H1 (cell line): ENCODE results near the gene HINT1. TPM values are rescaled to one million over a fixed set of nuclear protein-coding genes. Genes with fewer than 3 reads are reported as not detected.

Source experiments
- CTCF ChIA-PET: fragments of 300-600 bp; sonication (Branson Sonifier 250); formaldehyde crosslinking; loops from one replicate; lab custom pipeline; 2021; ENCODE audit not compliant: partially characterized antibody; lab: Charles Lee
- POLR2A ChIA-PET: fragments of 300-600 bp; sonication (Branson Sonifier 250); formaldehyde crosslinking; loops from one replicate; lab custom pipeline; 2021; ENCODE audit warnings: inconsistent platforms; ENCODE audit not compliant: partially characterized antibody; lab: Charles Lee
- DNase-seq, 2 experiments: peaks; one replicate each; pipeline versions ENCODE4 v3.0.0 to v3.0.0-alpha.2; 2010 to 2022; ENCODE audit warnings: low spot score in 2 of 2, low read depth in 1 of 2, mixed read lengths in 1 of 2
- FAIRE-seq: peaks from 2 replicates; lab custom pipeline; 2011; peaks lifted over from hg19 to GRCh38; lab: Jason Lieb, UNC
- H2AFZ ChIP-seq: 2 replicates; pipeline ENCODE4 v1.8.1; 2012; ENCODE audit warnings: low read length, inconsistent platforms
- H2AK5ac ChIP-seq: 2 replicates; pipeline ENCODE4 v1.6.1; 2013; ENCODE audit warnings: low read depth, low read length
- H2BK120ac ChIP-seq: replicated peaks from 2 replicates; pipeline ENCODE3; 2013; ENCODE audit warnings: low read depth, low read length, inconsistent platforms
- H2BK12ac ChIP-seq: 2 replicates; pipeline ENCODE4 v1.6.1; 2013; ENCODE audit warnings: low read depth, low read length
- H2BK15ac ChIP-seq: 2 replicates; pipeline ENCODE4 v1.6.1; 2013; ENCODE audit warnings: low read length
- H2BK20ac ChIP-seq: 2 replicates; pipeline ENCODE4 v1.6.1; 2013; ENCODE audit warnings: low read length
- H2BK5ac ChIP-seq: 2 replicates; pipeline ENCODE4 v1.6.1; 2013; ENCODE audit warnings: low read depth, low read length
- H3K14ac ChIP-seq: 2 replicates; pipeline ENCODE4 v1.6.1; 2013; ENCODE audit warnings: inconsistent platforms; ENCODE audit not compliant: insufficient read length
- H3K18ac ChIP-seq: 2 replicates; pipeline ENCODE4 v1.6.1; 2013; ENCODE audit warnings: low read length; ENCODE audit errors: extremely low read depth
- H3K23ac ChIP-seq: 2 replicates; pipeline ENCODE4 v1.6.1; 2013; ENCODE audit warnings: inconsistent platforms; ENCODE audit not compliant: insufficient read length
- H3K23me2 ChIP-seq: 2 replicates; pipeline ENCODE4 v1.6.1; 2013; ENCODE audit warnings: low read depth, low read length
- H3K27ac ChIP-seq: 2 replicates; pipeline ENCODE4 v1.6.1; 2011; ENCODE audit warnings: low read depth, low read length, inconsistent platforms
- H3K27me3 ChIP-seq, 4 experiments: replicated peaks in 1 of 4; 1 replicate in 1 of 4; 2 replicates in 3 of 4; pipeline versions ENCODE4 v1.6.1 to v1.8.1; 2011 to 2013; ENCODE audit warnings: low read length in 3 of 4, mild to moderate bottlenecking in 3 of 4, inconsistent platforms in 2 of 4, mixed read lengths in 2 of 4, moderate library complexity in 1 of 4; ENCODE audit not compliant: control insufficient read depth in 3 of 4, insufficient read depth in 3 of 4; ENCODE audit errors: extremely low read depth in 1 of 4
- H3K36me3 ChIP-seq, 4 experiments: 2 replicates each; pipeline versions ENCODE4 v1.6.1 to v1.8.1; 2011 to 2013; ENCODE audit warnings: mild to moderate bottlenecking in 4 of 4, low read length in 3 of 4, moderate library complexity in 2 of 4, control low read depth in 1 of 4, inconsistent platforms in 1 of 4; ENCODE audit not compliant: insufficient read depth in 4 of 4, control insufficient read depth in 2 of 4
- H3K4ac ChIP-seq: replicated peaks from 2 replicates; pipeline ENCODE3; 2013; ENCODE audit warnings: low read length, low read depth, mixed read lengths, inconsistent platforms; ENCODE audit not compliant: insufficient read length
- H3K4me1 ChIP-seq, 4 experiments: replicated peaks in 1 of 4; 1 replicate in 1 of 4; 2 replicates in 3 of 4; pipeline versions ENCODE4 v1.6.1 to v1.8.1; 2011 to 2013; ENCODE audit warnings: low read length in 3 of 4, inconsistent platforms in 2 of 4, mixed read lengths in 1 of 4; ENCODE audit not compliant: insufficient read depth in 4 of 4, control insufficient read depth in 3 of 4
- H3K4me2 ChIP-seq, 2 experiments: 2 replicates each; pipeline versions ENCODE4 v1.6.1 to v1.8.1; 2011 to 2013; ENCODE audit warnings: low read depth in 2 of 2, low read length in 2 of 2, control low read depth in 1 of 2, inconsistent platforms in 1 of 2, mild to moderate bottlenecking in 1 of 2; ENCODE audit not compliant: insufficient read depth in 1 of 2
- H3K4me3 ChIP-seq, 4 experiments: fragments of 200-600, 300-600 bp in 1 of 4; sonication (generic), shearing (Covaris generic), sonication (Bioruptor Twin) in 1 of 4; 2 replicates each; pipeline versions ENCODE4 v1.5.1 to v1.8.1; 2011 to 2016; ENCODE audit warnings: low read length in 4 of 4, low read depth in 3 of 4, control low read depth in 2 of 4, inconsistent platforms in 2 of 4, mild to moderate bottlenecking in 2 of 4, mixed read lengths in 1 of 4, moderate library complexity in 1 of 4; ENCODE audit not compliant: insufficient read depth in 2 of 4; ENCODE audit errors: extremely low read depth in 1 of 4
- H3K56ac ChIP-seq: replicated peaks from 2 replicates; pipeline ENCODE3; 2013; ENCODE audit warnings: low read depth, mild to moderate bottlenecking, mixed read lengths, low read length, inconsistent platforms; ENCODE audit not compliant: insufficient read length
- H3K79me1 ChIP-seq: 2 replicates; pipeline ENCODE4 v1.6.1; 2013; ENCODE audit warnings: low read depth, low read length, control low read depth
- H3K79me2 ChIP-seq, 2 experiments: 2 replicates each; pipeline versions ENCODE4 v1.6.1 to v1.8.1; 2012 to 2013; ENCODE audit warnings: low read length in 2 of 2, mild to moderate bottlenecking in 2 of 2, inconsistent platforms in 1 of 2; ENCODE audit not compliant: insufficient read depth in 2 of 2, control insufficient read depth in 1 of 2
- H3K9ac ChIP-seq, 4 experiments: replicated peaks in 1 of 4; 1 replicate in 1 of 4; 2 replicates in 3 of 4; pipeline versions ENCODE4 v1.6.1 to v1.8.1; 2011 to 2013; ENCODE audit warnings: low read depth in 3 of 4, low read length in 3 of 4, control low read depth in 2 of 4, mild to moderate bottlenecking in 2 of 4, moderate library complexity in 2 of 4, inconsistent platforms in 1 of 4; ENCODE audit errors: extremely low read depth in 1 of 4
- H3K9me3 ChIP-seq, 2 experiments: 2 replicates each; pipeline versions ENCODE4 v1.6.1 to v1.8.1; 2012 to 2013; ENCODE audit warnings: mild to moderate bottlenecking in 2 of 2, moderate library complexity in 2 of 2, control low read depth in 1 of 2, inconsistent platforms in 1 of 2, low read depth in 1 of 2, low read length in 1 of 2, mixed read lengths in 1 of 2; ENCODE audit not compliant: insufficient read depth in 2 of 2
- H4K20me1 ChIP-seq, 2 experiments: replicated peaks in 1 of 2; 2 replicates each; pipeline versions ENCODE3 to v1.8.1; 2011 to 2013; ENCODE audit warnings: inconsistent platforms in 2 of 2, low read length in 2 of 2, mild to moderate bottlenecking in 1 of 2; ENCODE audit not compliant: insufficient read depth in 2 of 2, control insufficient read depth in 1 of 2
- H4K5ac ChIP-seq: 2 replicates; pipeline ENCODE4 v1.6.1; 2013; ENCODE audit warnings: low read length, low read depth, mixed read lengths, inconsistent platforms; ENCODE audit not compliant: insufficient read length
- H4K8ac ChIP-seq: 2 replicates; pipeline ENCODE4 v1.8.0; 2013; ENCODE audit warnings: mild to moderate bottlenecking, moderate library complexity, low read length, inconsistent platforms; ENCODE audit not compliant: insufficient read depth; ENCODE audit errors: extremely low read depth
- H4K91ac ChIP-seq: replicated peaks from 2 replicates; pipeline ENCODE3; 2013; ENCODE audit warnings: low read length, mixed read lengths, inconsistent platforms; ENCODE audit not compliant: insufficient read length
- CBX8 ChIP-seq: fragments of 300-800, 300-1000 bp; sonication (generic); IDR thresholded peaks from 2 replicates; pipeline ENCODE4 v1.7.1; 2016; ENCODE audit warnings: low read depth, low read length, borderline replicate concordance
- CHD1 ChIP-seq: IDR thresholded peaks from 2 replicates; pipeline ENCODE4 v1.6.1; 2012; ENCODE audit warnings: low read depth, low read length, improper control_type of control experiment
- KDM4A ChIP-seq: IDR thresholded peaks from one replicate; pipeline ENCODE4 v1.7.1; 2012; ENCODE audit warnings: low read depth, mild to moderate bottlenecking, moderate library complexity, low read length, inconsistent platforms; ENCODE audit not compliant: severe bottlenecking
- SUZ12 ChIP-seq: fragments of 200-600 bp; sonication (generic); IDR thresholded peaks from 2 replicates; pipeline ENCODE4 v1.6.1; 2012; ENCODE audit warnings: mild to moderate bottlenecking, inconsistent platforms, low read length, moderate library complexity, mixed read lengths
- TBP ChIP-seq: IDR thresholded peaks from 2 replicates; pipeline ENCODE4 v1.6.1; 2011; ENCODE audit warnings: low read depth, low read length, improper control_type of control experiment
- WGBS, 2 experiments: shearing (Covaris generic) in 1 of 2; methylation state at CpG; one replicate each; pipeline versions ENCODE4 v1.1.6 to v1.1.7; 2013 to 2015; ENCODE audit warnings: low lambda C conversion rate in 2 of 2, mixed read lengths in 2 of 2, inconsistent platforms in 1 of 2, low coverage in 1 of 2, missing lambda C conversion rate in 1 of 2; ENCODE audit not compliant: insufficient replicate concordance in 2 of 2, insufficient coverage in 1 of 2, insufficient read length in 1 of 2; ENCODE audit errors: extremely low coverage in 1 of 2, missing lambda C conversion rate in 1 of 2; 5-methylcytosine and 5-hydroxymethylcytosine counted together
- polyA plus RNA-seq, 7 experiments: library from polyadenylated mRNA; depleted of rRNA in 3 of 7; stranded (reverse) in 5 of 7; unstranded in 2 of 7; fragments of >200 nt in 5 of 7; fragments of 200-250 nt in 2 of 7; gene quantifications; 1 replicate in 5 of 7; 2 replicates in 1 of 7; 4 replicates in 1 of 7; pipeline versions ENCODE4 v1.2.1 to v1.2.3, GENCODE V29; 2011 to 2013; ENCODE audit warnings: missing spikeins in 2 of 7, mixed read lengths in 2 of 7
- total RNA-seq: library from RNA; stranded (reverse); fragmentation: NEBNext Ultra II Directional; extraction: Animal tissue kit (Norgen Biotek cat#: 25700); gene quantifications from 2 replicates; pipeline ENCODE4 v1.2.1, GENCODE V29; 2021

HINT1 gene
- total and polyA plus RNA-seq, 2 of the 8 experiments (the other 6 are each of a cell fraction or from before 2014, with no cell fraction given) = 230 to 479 TPM

DNA sequence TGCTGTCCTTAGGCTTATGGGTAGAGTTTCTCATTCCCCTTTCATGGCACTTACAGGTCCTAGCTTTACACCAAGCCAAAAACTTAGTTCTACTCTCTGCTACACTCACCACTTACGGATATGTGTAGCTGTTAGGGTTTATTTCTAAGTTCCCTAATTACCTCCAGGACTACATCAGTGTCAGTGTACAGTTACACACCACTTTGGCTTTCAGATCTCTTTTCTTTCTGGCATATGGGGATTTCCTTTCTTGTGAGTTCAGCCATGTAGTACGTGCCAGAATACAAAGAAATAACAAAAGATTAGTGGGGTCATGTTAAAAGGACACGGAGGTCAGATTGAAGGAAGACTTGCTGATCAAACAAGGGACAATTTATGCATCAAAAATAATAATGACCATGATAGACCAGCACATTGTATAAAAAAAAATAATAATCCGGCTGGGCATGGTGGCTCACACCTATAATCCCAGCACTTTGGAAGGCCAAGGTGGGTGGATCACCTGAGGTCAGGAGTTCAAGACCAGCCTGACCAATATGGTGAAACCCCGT, 47.5 kb upstream of the HINT1 start:
- H3K18ac ChIP-seq = no peak overlapping the region
- H3K14ac ChIP-seq = no peak overlapping the region
- FAIRE-seq = no peak
- no peaks in the 10 kb centered on the region for H3K79me1 ChIP-seq
- no peak overlapping the region for H2BK12ac ChIP-seq
- TF ChIP-seq TBP (no peak), CHD1 (no peak), KDM4A (no peak), CBX8 (no peak), SUZ12 (no peak)
- H3K27me3 ChIP-seq = no peaks in the 10 kb centered on the region
- no peak overlapping the region for H2BK20ac ChIP-seq
- H4K5ac ChIP-seq = no peak overlapping the region
- H4K8ac ChIP-seq = no peak overlapping the region
- no peak overlapping the region for H3K27ac ChIP-seq
- no peak overlapping the region for H2BK15ac ChIP-seq
- no peak overlapping the region for H3K4me3 ChIP-seq
- WGBS, 2 experiments = 81% methylated on average over 5 of the region's 5 CpGs; no CpG with 5 or more reads in 1 of the 2 experiments
- H3K9me3 ChIP-seq = no peaks in the 10 kb centered on the region
- no peak overlapping the region for H3K9ac ChIP-seq
- H2BK120ac ChIP-seq = no peak overlapping the region
- H3K56ac ChIP-seq = no peak overlapping the region
- no peak overlapping the region for H2AFZ ChIP-seq
- no peak overlapping the region for H2AK5ac ChIP-seq
- ChIA-PET POLR2A (interaction anchor here (0.7 kb wide), 2 partner anchors 14 to 67 kb away, joined by 3 read pairs; no protein-coding TSS in a partner anchor), CTCF (interaction anchor here (0.6 to 1.6 kb wide), 4 partner anchors 13 to 172 kb away, joined by 3 to 4 read pairs (median 3); no protein-coding TSS in a partner anchor)
- no peak for DNase-seq
- H4K20me1 ChIP-seq = no peaks in the 10 kb centered on the region
- H4K91ac ChIP-seq = no peak overlapping the region
- no peak overlapping the region for H2BK5ac ChIP-seq
- H3K23me2 ChIP-seq = no peaks in the 10 kb centered on the region
- H3K4me2 ChIP-seq = no peak overlapping the region
- no peaks in the 10 kb centered on the region for H3K36me3 ChIP-seq
- H3K79me2 ChIP-seq = no peaks in the 10 kb centered on the region
- H3K4ac ChIP-seq = no peak overlapping the region
- peaks cover 0 to 9% (median 2%) of the 10 kb centered on the region in 4 experiments; a peak in 2 of 7 replicates for H3K4me1 ChIP-seq
- H3K23ac ChIP-seq = no peak overlapping the region
